Mammary epithelial cell (primary cell): Measurements from ENCODE around the gene EYS.

Source experiments
- EZH2 ChIP-seq: IDR thresholded peaks from 2 replicates; pipeline ENCODE4 v1.6.1; 2012; ENCODE audit warnings: low read length, inconsistent platforms, borderline replicate concordance
- TF ChIP-seq, protein P1 (sequence below), 2 donors: IDR thresholded peaks in 1 of 2; conservative IDR thresholded peaks in 1 of 2; 2 replicates each; pipeline ENCODE4 v1.5.1; 2011 to 2012; ENCODE audit warnings: inconsistent platforms in 2 of 2, low read length in 2 of 2, mild to moderate bottlenecking in 2 of 2, control low read depth in 1 of 2, low read depth in 1 of 2; ENCODE audit not compliant: insufficient read depth in 1 of 2; ENCODE audit errors: extremely low read depth in 1 of 2

DNA sequence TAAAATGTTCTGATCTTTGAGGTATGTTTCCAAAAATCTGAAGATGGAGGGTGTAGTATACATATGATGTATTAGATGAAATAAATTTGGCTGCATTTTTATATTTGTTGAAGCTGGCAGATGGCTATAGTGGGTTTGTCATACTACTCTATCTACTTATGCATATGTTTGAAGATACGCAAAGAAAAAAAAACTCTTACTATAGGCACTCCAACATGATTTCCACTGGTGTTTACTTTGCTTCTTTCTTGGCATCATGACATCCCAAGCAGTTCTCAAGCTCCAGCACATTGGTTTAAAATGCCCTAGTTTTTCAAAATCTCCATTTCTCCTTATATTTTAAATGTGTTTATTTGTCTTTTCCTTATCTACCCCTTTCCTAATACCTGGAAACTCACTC is 1359.6 kb downstream of the EYS start:
- TF ChIP-seq, protein P1, sequence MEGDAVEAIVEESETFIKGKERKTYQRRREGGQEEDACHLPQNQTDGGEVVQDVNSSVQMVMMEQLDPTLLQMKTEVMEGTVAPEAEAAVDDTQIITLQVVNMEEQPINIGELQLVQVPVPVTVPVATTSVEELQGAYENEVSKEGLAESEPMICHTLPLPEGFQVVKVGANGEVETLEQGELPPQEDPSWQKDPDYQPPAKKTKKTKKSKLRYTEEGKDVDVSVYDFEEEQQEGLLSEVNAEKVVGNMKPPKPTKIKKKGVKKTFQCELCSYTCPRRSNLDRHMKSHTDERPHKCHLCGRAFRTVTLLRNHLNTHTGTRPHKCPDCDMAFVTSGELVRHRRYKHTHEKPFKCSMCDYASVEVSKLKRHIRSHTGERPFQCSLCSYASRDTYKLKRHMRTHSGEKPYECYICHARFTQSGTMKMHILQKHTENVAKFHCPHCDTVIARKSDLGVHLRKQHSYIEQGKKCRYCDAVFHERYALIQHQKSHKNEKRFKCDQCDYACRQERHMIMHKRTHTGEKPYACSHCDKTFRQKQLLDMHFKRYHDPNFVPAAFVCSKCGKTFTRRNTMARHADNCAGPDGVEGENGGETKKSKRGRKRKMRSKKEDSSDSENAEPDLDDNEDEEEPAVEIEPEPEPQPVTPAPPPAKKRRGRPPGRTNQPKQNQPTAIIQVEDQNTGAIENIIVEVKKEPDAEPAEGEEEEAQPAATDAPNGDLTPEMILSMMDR (conservative IDR thresholded peaks at IDR 0.05 in 1 of 2, IDR thresholded peaks at IDR 0.05 in 1 of 2; ENCODE audit: extremely low read depth in 1 of 2, insufficient read depth in 1 of 2, low read depth in 1 of 2, low read length in 2 of 2) = no peak
- no peak for TF ChIP-seq EZH2
